Measurements from ENCODE around the gene C2orf72. TPM values are rescaled to one million over a fixed set of nuclear protein-coding genes. Genes with fewer than 3 reads are reported as not detected.

The C2orf72 gene
- total and polyA plus RNA-seq, 12 donors: 0.11 to 1.9 (median 0.60) TPM; not detected in 1

GRCh38 chr2:231009236-231009919, 27.9 kb upstream of the C2orf72 start:
- TF ChIP-seq CTCF (IDR thresholded peaks at IDR 0.05) (no peak), POLR2A (IDR thresholded peaks at IDR 0.05) (no peak)
- H3K27ac ChIP-seq: no peak overlapping the region
- H3K4me3 ChIP-seq: no peak overlapping the region
- no peaks in the 10 kb centered on the region for H3K9me3 ChIP-seq (replicated peaks in 1 of 3)
- WGBS, 4 donors: 56 to 71% (median 66%) methylated on average over 11 to 14 of the region's 14 CpGs
- no peaks in the 10 kb centered on the region for H3K27me3 ChIP-seq
- H3K36me3 ChIP-seq (replicated peaks in 1 of 2): no peaks in the 10 kb centered on the region
- H3K4me1 ChIP-seq (replicated peaks in 1 of 2): no peaks in the 10 kb centered on the region
- intact Hi-C loops (cut with DNase I): no loop called here
- DNase-seq: no peak

GRCh38 chr2:231010201-231010730, 27.1 kb upstream of the C2orf72 start:
- H3K9me3 ChIP-seq (replicated peaks in 1 of 3): no peaks in the 10 kb centered on the region
- H3K27ac ChIP-seq: no peak overlapping the region
- DNase-seq: no peak
- H3K36me3 ChIP-seq (replicated peaks in 1 of 2): no peaks in the 10 kb centered on the region
- no peak for TF ChIP-seq CTCF (IDR thresholded peaks at IDR 0.05)
- H3K4me1 ChIP-seq (replicated peaks in 1 of 2): no peaks in the 10 kb centered on the region
- 47 to 90% (median 68%) methylated on average over 2 of the region's 2 CpGs for WGBS, 4 donors
- no peak overlapping the region for H3K4me3 ChIP-seq
- intact Hi-C loops (cut with DNase I): no loop called here
- H3K27me3 ChIP-seq: no peaks in the 10 kb centered on the region

GRCh38 chr2:231011526-231011925, 25.8 kb upstream of the C2orf72 start:
- intact Hi-C loops (cut with DNase I): no loop called here
- no peak for DNase-seq
- Histone ChIP-seq H3K27ac (no peak overlapping the region), H3K4me1 (replicated peaks in 1 of 2) (no peaks in the 10 kb centered on the region), H3K27me3 (no peaks in the 10 kb centered on the region), H3K36me3 (replicated peaks in 1 of 2) (no peaks in the 10 kb centered on the region), H3K9me3 (replicated peaks in 1 of 3) (no peaks in the 10 kb centered on the region), H3K4me3 (no peak overlapping the region)
- 44 to 72% (median 50%) methylated on average over 2 of the region's 2 CpGs; no CpG with 5 or more reads in 1 of the 4 donors for WGBS, 4 donors
- no peak for TF ChIP-seq CTCF (IDR thresholded peaks at IDR 0.05)
- TF ChIP-seq POLR2A (IDR thresholded peaks at IDR 0.05): no peak

GRCh38 chr2:231012463-231012862, 24.9 kb upstream of the C2orf72 start:
- no peak overlapping the region for H3K4me3 ChIP-seq
- intact Hi-C loops (cut with DNase I): no loop called here
- TF ChIP-seq CTCF (IDR thresholded peaks at IDR 0.05) (no peak), POLR2A (IDR thresholded peaks at IDR 0.05) (no peak)

More at GRCh38 chr2:231012463-231012862, 24.9 kb upstream of the C2orf72 start:
- no peaks in the 10 kb centered on the region for H3K36me3 ChIP-seq (replicated peaks in 1 of 2)
- 60 to 69% (median 63%) methylated on average over 3 of the region's 3 CpGs for WGBS, 4 donors
- DNase-seq: no peak
- H3K27ac ChIP-seq: no peak overlapping the region
- H3K4me1 ChIP-seq (replicated peaks in 1 of 2): no peaks in the 10 kb centered on the region
- H3K9me3 ChIP-seq (replicated peaks in 1 of 3): no peaks in the 10 kb centered on the region
- no peaks in the 10 kb centered on the region for H3K27me3 ChIP-seq
